Panc1 (cell line): ENCODE results near the gene FHOD1. TPM values are rescaled to one million over a fixed set of nuclear protein-coding genes. Genes with fewer than 3 reads are reported as not detected.

ENCODE experiments used
- ATAC-seq: fragments of 200-7000 bp; cut with Tn5 transposase; 2 replicates; pipeline ENCODE4 v1.9.1; 2020; ENCODE audit warnings: mild to moderate bottlenecking, moderate library complexity
- BruUV-seq: library from RNA; stranded (reverse); fragments of 400-500 nt; replicated peaks from 2 replicates; lab custom pipeline; 2021; lab: Mats Ljungman, UMichigan
- CTCF ChIA-PET: fragments of 300-600 bp; sonication (Branson Sonifier 250); formaldehyde crosslinking; loops from one replicate; lab custom pipeline; 2022; ENCODE audit warnings: antibody characterized with exemption; lab: Charles Lee
- POLR2A ChIA-PET: fragments of 300-600 bp; sonication (Branson Sonifier 250); formaldehyde crosslinking; loops from one replicate; lab custom pipeline; 2022; ENCODE audit warnings: antibody characterized with exemption; lab: Charles Lee
- DNase-seq: peaks from one replicate; pipeline ENCODE4 v3.0.0-alpha.2; 2010; ENCODE audit warnings: low read depth, low spot score
- H3K27ac ChIP-seq: 2 replicates; pipeline ENCODE4 v1.5.1; 2011; ENCODE audit warnings: mild to moderate bottlenecking, low read length, inconsistent platforms
- H3K27me3 ChIP-seq: fragments of 200-500 bp; sonication (Bioruptor generic); 2 replicates; pipeline ENCODE4 v1.6.0; 2014; ENCODE audit warnings: low read length, inconsistent platforms; ENCODE audit not compliant: control insufficient read depth, insufficient read depth
- H3K36me3 ChIP-seq: fragments of 200-500 bp; sonication (Bioruptor generic); 2 replicates; pipeline ENCODE4 v1.5.1; 2014; ENCODE audit warnings: inconsistent platforms, mild to moderate bottlenecking, low read length, moderate library complexity; ENCODE audit not compliant: control insufficient read depth, insufficient read depth
- H3K4me1 ChIP-seq: 2 replicates; pipeline ENCODE4 v1.5.1; 2011; ENCODE audit warnings: inconsistent platforms, mild to moderate bottlenecking, low read length, moderate library complexity; ENCODE audit not compliant: control insufficient read depth, insufficient read depth
- H3K4me3 ChIP-seq, 2 experiments: 2 replicates each; pipeline ENCODE4 v1.5.1; 2011 to 2012; ENCODE audit warnings: low read depth in 2 of 2, low read length in 2 of 2, mild to moderate bottlenecking in 2 of 2, inconsistent platforms in 1 of 2, moderate library complexity in 1 of 2
- H3K9me3 ChIP-seq: fragments of 200-500 bp; sonication (Bioruptor generic); 2 replicates; pipeline ENCODE4 v1.5.1; 2014; ENCODE audit warnings: low read depth, mild to moderate bottlenecking, inconsistent platforms, low read length, moderate library complexity; ENCODE audit not compliant: control insufficient read depth, insufficient read depth
- POLR2AphosphoS5 ChIP-seq: IDR thresholded peaks from 2 replicates; pipeline ENCODE4 v1.6.1; 2012; ENCODE audit warnings: mild to moderate bottlenecking, low read depth, low read length, moderate library complexity
- SIN3A ChIP-seq: IDR thresholded peaks from 2 replicates; pipeline ENCODE4 v1.6.1; 2012; ENCODE audit warnings: low read depth, mild to moderate bottlenecking, low read length, moderate library complexity, borderline replicate concordance; ENCODE audit not compliant: insufficient read depth
- TCF7L2 ChIP-seq: IDR thresholded peaks from 2 replicates; pipeline ENCODE4 v1.6.1; 2011; ENCODE audit warnings: mild to moderate bottlenecking, low read depth, low read length, inconsistent platforms
- in situ Hi-C: cut with HindIII; loops from 2 replicates; pipeline ENCODE4 v1.10.0; 2016; ENCODE audit warnings: low sequenced_read_pairs, low pct_unique_long_range_greater_than_20kb
- intact Hi-C: fragments of 100-400 bp; cut with micrococcal nuclease; formaldehyde crosslinking; loops from one replicate; pipeline ENCODE4 v1.10.0; 2022; ENCODE audit not compliant: unreplicated experiment
- total RNA-seq: library from RNA; stranded (reverse); gene quantifications from one replicate; pipeline ENCODE4 v1.2.1, GENCODE V29; 2021; ENCODE audit not compliant: unreplicated experiment
- TF ChIP-seq, protein P1 (sequence below), 2 experiments: IDR thresholded peaks; 2 replicates each; pipeline ENCODE4 v1.6.1; 2011 to 2012; ENCODE audit warnings: low read depth in 2 of 2, control low read depth in 1 of 2, low read length in 1 of 2, mild to moderate bottlenecking in 1 of 2, moderate library complexity in 1 of 2; ENCODE audit not compliant: insufficient read depth in 1 of 2
- TF ChIP-seq, protein P2 (sequence below): fragments of 450-650 bp; IDR thresholded peaks from 2 replicates; pipeline ENCODE4 v1.5.1; 2017; ENCODE audit warnings: mild to moderate bottlenecking

FHOD1 gene
- total RNA-seq, 1 experiment from 2014 or later, result 9.3 TPM

GRCh38 chr16:67270931-67271338 is 23.7 kb upstream of the FHOD1 start:
- Histone ChIP-seq H3K36me3 (no peaks in the 10 kb centered on the region), H3K27me3 (no peaks in the 10 kb centered on the region), H3K9me3 (no peaks in the 10 kb centered on the region), H3K4me1 (no peaks in the 10 kb centered on the region; the same call in 1 of the 2 replicates), H3K4me3 (no peak overlapping the region), H3K27ac (no peak overlapping the region)
- in situ Hi-C loops, result no loop called here
- TF ChIP-seq, protein P1, sequence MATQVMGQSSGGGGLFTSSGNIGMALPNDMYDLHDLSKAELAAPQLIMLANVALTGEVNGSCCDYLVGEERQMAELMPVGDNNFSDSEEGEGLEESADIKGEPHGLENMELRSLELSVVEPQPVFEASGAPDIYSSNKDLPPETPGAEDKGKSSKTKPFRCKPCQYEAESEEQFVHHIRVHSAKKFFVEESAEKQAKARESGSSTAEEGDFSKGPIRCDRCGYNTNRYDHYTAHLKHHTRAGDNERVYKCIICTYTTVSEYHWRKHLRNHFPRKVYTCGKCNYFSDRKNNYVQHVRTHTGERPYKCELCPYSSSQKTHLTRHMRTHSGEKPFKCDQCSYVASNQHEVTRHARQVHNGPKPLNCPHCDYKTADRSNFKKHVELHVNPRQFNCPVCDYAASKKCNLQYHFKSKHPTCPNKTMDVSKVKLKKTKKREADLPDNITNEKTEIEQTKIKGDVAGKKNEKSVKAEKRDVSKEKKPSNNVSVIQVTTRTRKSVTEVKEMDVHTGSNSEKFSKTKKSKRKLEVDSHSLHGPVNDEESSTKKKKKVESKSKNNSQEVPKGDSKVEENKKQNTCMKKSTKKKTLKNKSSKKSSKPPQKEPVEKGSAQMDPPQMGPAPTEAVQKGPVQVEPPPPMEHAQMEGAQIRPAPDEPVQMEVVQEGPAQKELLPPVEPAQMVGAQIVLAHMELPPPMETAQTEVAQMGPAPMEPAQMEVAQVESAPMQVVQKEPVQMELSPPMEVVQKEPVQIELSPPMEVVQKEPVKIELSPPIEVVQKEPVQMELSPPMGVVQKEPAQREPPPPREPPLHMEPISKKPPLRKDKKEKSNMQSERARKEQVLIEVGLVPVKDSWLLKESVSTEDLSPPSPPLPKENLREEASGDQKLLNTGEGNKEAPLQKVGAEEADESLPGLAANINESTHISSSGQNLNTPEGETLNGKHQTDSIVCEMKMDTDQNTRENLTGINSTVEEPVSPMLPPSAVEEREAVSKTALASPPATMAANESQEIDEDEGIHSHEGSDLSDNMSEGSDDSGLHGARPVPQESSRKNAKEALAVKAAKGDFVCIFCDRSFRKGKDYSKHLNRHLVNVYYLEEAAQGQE (IDR thresholded peaks at IDR 0.05; ENCODE audit: insufficient read depth in 1 of 2, low read depth in 2 of 2, low read length in 1 of 2), result no peak
- no peak for TF ChIP-seq SIN3A
- TF ChIP-seq, protein P2, sequence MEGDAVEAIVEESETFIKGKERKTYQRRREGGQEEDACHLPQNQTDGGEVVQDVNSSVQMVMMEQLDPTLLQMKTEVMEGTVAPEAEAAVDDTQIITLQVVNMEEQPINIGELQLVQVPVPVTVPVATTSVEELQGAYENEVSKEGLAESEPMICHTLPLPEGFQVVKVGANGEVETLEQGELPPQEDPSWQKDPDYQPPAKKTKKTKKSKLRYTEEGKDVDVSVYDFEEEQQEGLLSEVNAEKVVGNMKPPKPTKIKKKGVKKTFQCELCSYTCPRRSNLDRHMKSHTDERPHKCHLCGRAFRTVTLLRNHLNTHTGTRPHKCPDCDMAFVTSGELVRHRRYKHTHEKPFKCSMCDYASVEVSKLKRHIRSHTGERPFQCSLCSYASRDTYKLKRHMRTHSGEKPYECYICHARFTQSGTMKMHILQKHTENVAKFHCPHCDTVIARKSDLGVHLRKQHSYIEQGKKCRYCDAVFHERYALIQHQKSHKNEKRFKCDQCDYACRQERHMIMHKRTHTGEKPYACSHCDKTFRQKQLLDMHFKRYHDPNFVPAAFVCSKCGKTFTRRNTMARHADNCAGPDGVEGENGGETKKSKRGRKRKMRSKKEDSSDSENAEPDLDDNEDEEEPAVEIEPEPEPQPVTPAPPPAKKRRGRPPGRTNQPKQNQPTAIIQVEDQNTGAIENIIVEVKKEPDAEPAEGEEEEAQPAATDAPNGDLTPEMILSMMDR, result no peak
- TF ChIP-seq POLR2AphosphoS5, result no peak
- TF ChIP-seq TCF7L2, result no peak
- BruUV-seq, result no TSS peak
- ATAC-seq (0 out of 2 replicates have a peak, but pooled peaks have one; percentile 14), DNase-seq (no peak)
- CTCF ChIA-PET, result interaction anchor here (1.0 kb wide), 1 partner anchor 10 kb away, joined by 3 read pairs; no protein-coding TSS in a partner anchor
- intact Hi-C loops, result no loop called here
- POLR2A ChIA-PET, result no interaction called here

GRCh38 chr16:67269766-67270165 is 22.5 kb upstream of the FHOD1 start:
- intact Hi-C loops (no loop called here), in situ Hi-C loops (no loop called here)
- Histone ChIP-seq H3K27ac (no peak overlapping the region), H3K36me3 (no peaks in the 10 kb centered on the region), H3K4me3 (no peak overlapping the region), H3K4me1 (no peaks in the 10 kb centered on the region; the same call in 1 of the 2 replicates), H3K27me3 (no peaks in the 10 kb centered on the region), H3K9me3 (no peaks in the 10 kb centered on the region)
- ChIA-PET POLR2A (interaction anchor here (0.6 kb wide), 1 partner anchor 412 kb away, joined by 9 read pairs; no protein-coding TSS in a partner anchor), CTCF (interaction anchor here (0.6 to 0.7 kb wide), 2 partner anchors 11 to 130 kb away, joined by 3 to 5 read pairs; no protein-coding TSS in a partner anchor)
- BruUV-seq, result no TSS peak
- no peak; the same call in 1 of the 2 replicates for ATAC-seq
- TF ChIP-seq, protein P2, result no peak
- no peak for DNase-seq
